ENCODE results near the gene GTF2E1. TPM values are rescaled to one million over a fixed set of nuclear protein-coding genes. Genes with fewer than 3 reads are reported as not detected.

Gene GTF2E1

GRCh38 chr3:120823156-120823555 is 80.6 kb downstream of the GTF2E1 start:
- DNase-seq, result no peak

GRCh38 chr3:120824613-120825012 is 82.1 kb downstream of the GTF2E1 start:
- H2BK120ac ChIP-seq (ENCODE audit: low read depth, low read length), result no peak overlapping the region
- no peak overlapping the region for H2BK15ac ChIP-seq (replicated peaks; ENCODE audit: low read depth)
- DNase-seq, result peak; percentile 21
- no peak overlapping the region for H3K4ac ChIP-seq (ENCODE audit: low read depth, low read length)
- no peaks in the 10 kb centered on the region for H3K27me3 ChIP-seq (ENCODE audit: insufficient read depth, low read length, poor library complexity)
- H3K36me3 ChIP-seq (ENCODE audit: control insufficient read depth, insufficient read depth, low read length), result no peaks in the 10 kb centered on the region
- no CpG with 5 or more reads among the region's 1 CpG for WGBS (ENCODE audit: extremely low coverage, insufficient coverage, low lambda C conversion rate)
- H3K9ac ChIP-seq (ENCODE audit: low read length), result no peak overlapping the region
- H2BK5ac ChIP-seq (ENCODE audit: low read length), result no peak overlapping the region
- no peaks in the 10 kb centered on the region for H3K79me2 ChIP-seq (ENCODE audit: control insufficient read depth, insufficient read depth, low read length)
- H3K4me1 ChIP-seq (ENCODE audit: control insufficient read depth, low read depth, low read length), result no peaks in the 10 kb centered on the region
- no peak overlapping the region for H4K5ac ChIP-seq (ENCODE audit: low read length)
- H3K79me1 ChIP-seq (ENCODE audit: low read length), result no peaks in the 10 kb centered on the region
- no peak overlapping the region for H4K8ac ChIP-seq (ENCODE audit: low read depth, low read length)
- H3K4me3 ChIP-seq (ENCODE audit: low read length), result no peak overlapping the region
- H3K18ac ChIP-seq (ENCODE audit: low read length), result no peak overlapping the region
- H3K27ac ChIP-seq (ENCODE audit: low read depth, low read length), result no peak overlapping the region
- H3K4me2 ChIP-seq (ENCODE audit: low read length), result no peak overlapping the region
- no peak overlapping the region for H2AK5ac ChIP-seq (ENCODE audit: low read length)
- H3K23ac ChIP-seq (ENCODE audit: low read length), result no peak overlapping the region
- H3K56ac ChIP-seq (ENCODE audit: low read length), result no peak overlapping the region

More at GRCh38 chr3:120823156-120823555, 80.6 kb downstream of the GTF2E1 start:
- no peaks in the 10 kb centered on the region for H3K79me1 ChIP-seq (ENCODE audit: low read length)
- no peak overlapping the region for H4K8ac ChIP-seq (ENCODE audit: low read depth, low read length)
- H3K36me3 ChIP-seq (ENCODE audit: control insufficient read depth, insufficient read depth, low read length), result no peaks in the 10 kb centered on the region
- H2BK120ac ChIP-seq (ENCODE audit: low read depth, low read length), result no peak overlapping the region
- no peak overlapping the region for H3K27ac ChIP-seq (ENCODE audit: low read depth, low read length)
- no peaks in the 10 kb centered on the region for H3K27me3 ChIP-seq (ENCODE audit: insufficient read depth, low read length, poor library complexity)
- no peak overlapping the region for H3K9ac ChIP-seq (ENCODE audit: low read length)
- no peak overlapping the region for H3K4me3 ChIP-seq (ENCODE audit: low read length)
- no peak overlapping the region for H3K4ac ChIP-seq (ENCODE audit: low read depth, low read length)
- no peak overlapping the region for H2BK15ac ChIP-seq (replicated peaks; ENCODE audit: low read depth)
- no peak overlapping the region for H2AK5ac ChIP-seq (ENCODE audit: low read length)
- H3K79me2 ChIP-seq (ENCODE audit: control insufficient read depth, insufficient read depth, low read length), result no peaks in the 10 kb centered on the region
- H3K56ac ChIP-seq (ENCODE audit: low read length), result no peak overlapping the region
- WGBS (ENCODE audit: extremely low coverage, insufficient coverage, low lambda C conversion rate), result no CpG with 5 or more reads among the region's 3 CpGs
- no peak overlapping the region for H4K5ac ChIP-seq (ENCODE audit: low read length)
- H3K4me1 ChIP-seq (ENCODE audit: control insufficient read depth, low read depth, low read length), result no peaks in the 10 kb centered on the region
- no peak overlapping the region for H3K23ac ChIP-seq (ENCODE audit: low read length)
- no peak overlapping the region for H3K4me2 ChIP-seq (ENCODE audit: low read length)
- no peak overlapping the region for H2BK5ac ChIP-seq (ENCODE audit: low read length)
- no peak overlapping the region for H3K18ac ChIP-seq (ENCODE audit: low read length)

GRCh38 chr3:120828796-120829195 is 86.3 kb downstream of the GTF2E1 start:
- H3K4me2 ChIP-seq (ENCODE audit: low read length), result no peak overlapping the region
- H2BK120ac ChIP-seq (ENCODE audit: low read depth, low read length), result no peak overlapping the region
- H3K79me2 ChIP-seq (ENCODE audit: control insufficient read depth, insufficient read depth, low read length), result no peaks in the 10 kb centered on the region
- no peaks in the 10 kb centered on the region for H3K27me3 ChIP-seq (ENCODE audit: insufficient read depth, low read length, poor library complexity)
- no peaks in the 10 kb centered on the region for H3K79me1 ChIP-seq (ENCODE audit: low read length)
- no peak for DNase-seq
- H3K23ac ChIP-seq (ENCODE audit: low read length), result no peak overlapping the region
- H3K4me3 ChIP-seq (ENCODE audit: low read length), result no peak overlapping the region
- no peak overlapping the region for H3K4ac ChIP-seq (ENCODE audit: low read depth, low read length)
- no peak overlapping the region for H4K8ac ChIP-seq (ENCODE audit: low read depth, low read length)
- no peak overlapping the region for H3K9ac ChIP-seq (ENCODE audit: low read length)
- H3K36me3 ChIP-seq (ENCODE audit: control insufficient read depth, insufficient read depth, low read length), result no peaks in the 10 kb centered on the region
- no peak overlapping the region for H2BK5ac ChIP-seq (ENCODE audit: low read length)
- no peak overlapping the region for H2BK15ac ChIP-seq (replicated peaks; ENCODE audit: low read depth)
- no peak overlapping the region for H3K27ac ChIP-seq (ENCODE audit: low read depth, low read length)
- H4K5ac ChIP-seq (ENCODE audit: low read length), result no peak overlapping the region
- no peak overlapping the region for H2AK5ac ChIP-seq (ENCODE audit: low read length)
- peaks cover 2% of the 10 kb centered on the region for H3K4me1 ChIP-seq (ENCODE audit: control insufficient read depth, low read depth, low read length)
- no CpG with 5 or more reads among the region's 1 CpG for WGBS (ENCODE audit: extremely low coverage, insufficient coverage, low lambda C conversion rate)
- no peak overlapping the region for H3K18ac ChIP-seq (ENCODE audit: low read length)
- H3K56ac ChIP-seq (ENCODE audit: low read length), result no peak overlapping the region

- H3K4me3 ChIP-seq (ENCODE audit: low read length), result no peak overlapping the region
- WGBS (ENCODE audit: extremely low coverage, insufficient coverage, low lambda C conversion rate), result no CpG with 5 or more reads among the region's 4 CpGs
- H3K4me1 ChIP-seq (ENCODE audit: control insufficient read depth, low read depth, low read length), result peaks cover 2% of the 10 kb centered on the region
- H4K8ac ChIP-seq (ENCODE audit: low read depth, low read length), result no peak overlapping the region
- H3K27me3 ChIP-seq (ENCODE audit: insufficient read depth, low read length, poor library complexity), result no peaks in the 10 kb centered on the region
- H3K18ac ChIP-seq (ENCODE audit: low read length), result no peak overlapping the region
- no peak overlapping the region for H3K27ac ChIP-seq (ENCODE audit: low read depth, low read length)
- no peaks in the 10 kb centered on the region for H3K79me1 ChIP-seq (ENCODE audit: low read length)
- no peak overlapping the region for H3K56ac ChIP-seq (ENCODE audit: low read length)
- no peak overlapping the region for H3K4ac ChIP-seq (ENCODE audit: low read depth, low read length)
- no peak overlapping the region for H2BK5ac ChIP-seq (ENCODE audit: low read length)
- no peak overlapping the region for H4K5ac ChIP-seq (ENCODE audit: low read length)
- DNase-seq, result peak; percentile 80
- H3K79me2 ChIP-seq (ENCODE audit: control insufficient read depth, insufficient read depth, low read length), result no peaks in the 10 kb centered on the region
- no peak overlapping the region for H2BK15ac ChIP-seq (replicated peaks; ENCODE audit: low read depth)
- H3K4me2 ChIP-seq (ENCODE audit: low read length), result no peak overlapping the region
- H2AK5ac ChIP-seq (ENCODE audit: low read length), result no peak overlapping the region
- no peaks in the 10 kb centered on the region for H3K36me3 ChIP-seq (ENCODE audit: control insufficient read depth, insufficient read depth, low read length)
- no peak overlapping the region for H3K23ac ChIP-seq (ENCODE audit: low read length)
- no peak overlapping the region for H2BK120ac ChIP-seq (ENCODE audit: low read depth, low read length)
- no peak overlapping the region for H3K9ac ChIP-seq (ENCODE audit: low read length)
Observed at GRCh38 chr3:120831066-120831465, 88.5 kb downstream of the GTF2E1 start.

Small RNA genes lying within 50 kb of the gene (small RNA-seq; reads per million reads assigned to genes)
- not detected for gene MTCO1P29 (ENCODE audit: insufficient read depth)
- not detected for gene MTCO2P29 (ENCODE audit: insufficient read depth)
